ENCODE results near the gene NCKIPSD.

- TF ChIP-seq CTCF (IDR thresholded peaks at IDR 0.05) (no peak), ELF1 (IDR thresholded peaks at IDR 0.05) (no peak), SIN3A (IDR thresholded peaks at IDR 0.05; ENCODE audit: borderline replicate concordance, low read depth, low read length) (no peak), USF1 (IDR thresholded peaks at IDR 0.05; ENCODE audit: borderline replicate concordance, low read depth) (no peak), EZH2phosphoT487 (IDR thresholded peaks at IDR 0.05; ENCODE audit: borderline replicate concordance, low read depth) (no peak), TAF1 (IDR thresholded peaks at IDR 0.05; ENCODE audit: borderline replicate concordance, low read depth, low read length) (no peak), RCOR1 (IDR thresholded peaks at IDR 0.05; ENCODE audit: low read length) (no peak), MAX (IDR thresholded peaks at IDR 0.05; ENCODE audit: low read depth) (no peak), EP300 (IDR thresholded peaks at IDR 0.05; ENCODE audit: borderline replicate concordance in 1 of 2, low read depth in 1 of 2, low read length in 1 of 2) (no peak), GABPA (IDR thresholded peaks at IDR 0.05; ENCODE audit: low read depth) (no peak), POLR2AphosphoS5 (IDR thresholded peaks at IDR 0.05; ENCODE audit: low read depth, low read length) (no peak), REST (IDR thresholded peaks at IDR 0.05; ENCODE audit: low read depth, low read length) (no peak), JUND (IDR thresholded peaks at IDR 0.05) (no peak), ZBTB33 (IDR thresholded peaks at IDR 0.05; ENCODE audit: borderline replicate concordance, low read depth) (no peak)
These were observed 44.3 kb downstream of the NCKIPSD start for GRCh38 chr3:48641396-48641795.
